Fibroblast of skin of right quadriceps (primary cell): ENCODE measurements around the gene HOXB5.

Experiments used
- DNase-seq: peaks from one replicate; pipeline ENCODE4 v3.0.0-alpha.2; 2013

Gene HOXB5

DNA sequence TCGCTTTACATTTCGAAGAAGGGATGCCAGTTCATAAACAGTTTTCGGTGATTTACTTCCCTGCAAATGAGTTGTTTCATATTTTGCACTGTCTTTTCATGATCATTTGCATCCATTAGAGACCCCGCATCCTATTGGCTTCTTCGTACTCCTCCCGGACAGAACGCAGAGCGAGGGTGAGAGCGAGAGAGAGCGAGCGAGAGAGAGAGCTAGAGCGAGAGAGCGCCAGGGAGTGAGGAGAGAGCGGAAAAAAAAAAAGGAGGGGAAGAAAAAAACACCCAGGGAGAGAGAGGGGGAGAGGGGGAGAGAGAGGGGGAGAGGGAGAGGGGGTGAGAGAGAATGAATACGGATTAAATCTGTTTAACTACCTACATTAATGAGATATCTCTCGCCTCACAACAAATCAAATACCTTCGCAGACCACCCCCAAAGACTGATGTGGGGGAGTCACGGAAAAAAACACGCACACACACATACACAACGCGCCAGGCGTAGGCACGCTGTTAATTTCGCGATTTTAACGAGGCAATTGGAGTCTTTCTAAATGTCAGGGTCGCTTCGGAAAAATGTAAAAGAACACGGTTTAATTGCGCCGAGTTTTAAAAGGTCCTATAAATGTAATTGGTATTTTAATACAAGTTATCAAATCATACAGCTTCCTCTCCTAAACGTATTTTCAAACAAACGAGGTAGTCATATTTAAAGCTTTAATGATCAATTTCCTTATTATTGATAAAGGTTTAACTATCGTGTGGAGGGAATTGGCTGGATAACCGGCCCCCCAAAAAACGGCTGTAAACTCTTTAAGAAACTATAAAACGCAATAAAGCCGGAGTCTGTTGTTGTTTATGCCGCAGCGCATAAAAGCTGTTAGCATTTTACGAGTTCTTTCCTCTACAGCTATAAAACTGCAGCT, 21.7 kb upstream of the HOXB5 start, which contains the start of gene HOXB8:
Gene HOXB8, minus strand, starts transcription at position 246 of the 916 bp plus-strand sequence. CDS start 588 bp downstream, outside the sequence.
- DNase-seq: no peak

DNA sequence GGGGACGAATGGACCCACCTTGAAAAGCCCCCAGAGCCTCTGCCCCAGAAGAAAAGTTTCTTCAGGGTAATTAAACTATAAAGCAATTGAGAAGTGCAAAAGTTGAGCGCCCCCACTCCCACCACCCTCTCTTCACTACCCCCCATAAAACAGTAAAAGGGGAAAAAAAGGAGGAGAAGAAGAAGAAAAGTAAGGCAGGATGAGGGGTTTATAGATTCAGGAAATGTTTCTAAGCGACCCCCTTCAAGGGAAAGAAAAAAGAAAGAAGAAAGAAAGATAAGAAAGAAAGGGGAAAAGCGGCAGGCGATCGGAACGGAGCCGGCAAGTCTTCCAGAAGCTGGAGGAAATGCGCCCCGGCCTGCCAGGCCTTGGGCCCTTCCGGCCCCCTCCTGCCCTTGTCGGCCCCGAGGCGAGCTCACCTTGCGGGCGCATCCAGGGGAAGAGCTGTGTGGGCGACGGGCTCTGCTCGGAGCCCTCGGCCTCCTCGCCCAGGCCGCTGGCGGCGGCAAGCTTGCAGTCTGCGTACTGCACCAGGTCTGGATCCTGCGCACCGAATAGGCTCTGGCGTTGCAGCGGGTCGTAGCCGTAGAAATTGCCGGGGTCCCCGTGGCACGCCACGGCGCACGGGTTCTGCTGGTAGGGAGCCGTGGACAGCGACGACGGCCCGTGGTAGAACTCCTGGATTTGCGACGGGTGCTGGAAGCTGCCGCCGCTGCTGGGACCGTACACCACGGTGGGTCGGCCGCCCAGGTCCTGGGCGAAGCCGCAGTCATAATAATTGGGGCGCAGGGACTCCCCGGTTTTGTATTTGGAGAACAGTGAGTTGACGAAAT, 20.5 kb upstream of the HOXB5 start:
- DNase-seq: no peak

GRCh38 chr17:48612854-48613691, 19.5 kb upstream of the HOXB5 start:
- DNase-seq: peak; percentile 58

DNA sequence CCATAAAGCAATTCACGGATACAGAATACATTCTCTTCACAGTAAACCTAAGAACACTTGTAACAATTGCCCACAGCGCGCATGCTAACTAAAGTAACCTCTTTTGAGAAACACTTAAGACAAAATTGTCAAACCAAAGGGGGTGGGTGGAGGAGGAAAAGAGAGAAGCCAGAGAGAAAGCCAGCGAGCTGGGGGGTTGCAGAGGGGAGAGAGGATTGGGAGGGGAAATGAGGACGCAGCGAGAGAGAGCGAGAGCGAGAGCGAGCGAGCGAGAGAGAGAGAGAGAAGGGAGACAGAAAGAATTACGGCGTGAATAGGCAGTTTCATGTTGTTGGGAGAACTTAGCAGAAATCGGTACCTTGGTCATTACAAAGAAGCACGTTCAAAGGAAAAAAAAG, 18.9 kb upstream of the HOXB5 start:
- DNase-seq: peak; percentile 45

- no peak for DNase-seq
These were observed 18.3 kb upstream of the HOXB5 start for GRCh38 chr17:48611681-48612455.

DNA sequence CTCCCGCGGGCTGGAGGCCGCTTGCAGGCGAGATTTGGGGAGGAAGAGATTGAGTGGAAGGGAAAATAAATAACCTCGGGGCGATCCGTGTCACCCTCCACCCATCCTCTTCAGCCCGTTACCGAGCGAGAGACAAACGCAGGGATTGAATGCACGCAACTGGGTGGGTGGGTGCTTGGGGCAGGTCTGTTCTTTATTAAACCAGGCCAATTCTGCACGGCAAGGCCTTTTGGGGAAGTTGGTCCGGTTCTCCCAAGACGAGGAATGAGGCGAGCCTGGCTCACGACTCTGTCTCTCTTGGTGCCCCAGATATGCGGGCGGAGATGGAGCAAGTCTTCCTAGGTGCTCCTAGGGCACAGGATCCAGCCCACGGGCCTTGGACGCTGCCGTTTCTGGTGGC, 17.6 kb upstream of the HOXB5 start:
- DNase-seq: peak; percentile 24

GRCh38 chr17:48610282-48611211, 17.0 kb upstream of the HOXB5 start, which contains the start of gene HOXB7:
TSS of gene HOXB7 (minus strand) at chr17:48611017. CDS start at chr17:48610918, 99 bp downstream.
- peak; percentile 68 for DNase-seq

GRCh38 chr17:48609759-48610281, 16.2 kb upstream of the HOXB5 start:
- no peak for DNase-seq

DNA sequence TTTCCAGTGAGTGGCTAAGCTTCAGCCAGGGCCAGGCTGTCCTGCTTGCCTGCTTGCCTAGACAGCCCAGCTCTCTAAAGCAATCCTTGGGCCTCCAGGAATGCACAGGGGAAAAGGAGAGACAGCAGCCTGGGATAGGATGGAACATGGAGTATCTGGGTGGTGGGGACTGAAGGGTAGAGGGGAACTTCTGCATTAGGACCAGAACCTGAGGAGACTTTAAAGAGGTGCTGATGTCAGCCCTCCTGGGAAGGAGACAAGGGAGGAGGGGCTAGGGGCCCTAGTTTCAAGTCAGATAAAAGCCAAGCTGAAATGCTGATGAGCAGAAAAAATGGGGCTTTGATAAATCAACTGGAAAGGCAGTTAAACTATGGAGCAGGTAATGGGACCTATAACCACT, 15.5 kb upstream of the HOXB5 start:
- no peak for DNase-seq

GRCh38 chr17:48608494-48608834, 14.9 kb upstream of the HOXB5 start:
- no peak for DNase-seq

GRCh38 chr17:48606892-48607614, 13.5 kb upstream of the HOXB5 start:
- no peak for DNase-seq

GRCh38 chr17:48605991-48606891, 12.7 kb upstream of the HOXB5 start:
- DNase-seq: no peak

- no peak for DNase-seq
These were observed 11.9 kb upstream of the HOXB5 start for GRCh38 chr17:48605409-48605919.

GRCh38 chr17:48604770-48605329, 11.3 kb upstream of the HOXB5 start, which contains the start of gene HOXB6:
TSS of gene HOXB6 (minus strand) at chr17:48604986. CDS start at chr17:48598150, 6,836 bp downstream.
- peak; percentile 45 for DNase-seq

GRCh38 chr17:48603959-48604769, 10.6 kb upstream of the HOXB5 start:
- DNase-seq: peak; percentile 48

- no peak for DNase-seq
These were observed 8.2 kb upstream of the HOXB5 start for GRCh38 chr17:48601539-48602425.
